Activated T-helper 1 cell treated with anti-CD3 and anti-CD28 coated beads, Interleukin-12 subunit alpha, Interleukin-12 subunit beta, Interleukin-2, Interleukin-4 antibody, amounts not matched to agents 30 ng/mL and 10 ng/mL and 1 ng/mL, durations not matched to agents 14 hours and 24 hours and 36 hours (primary cell): ENCODE measurements around the gene COMMD1. TPM values are rescaled to one million over a fixed set of nuclear protein-coding genes. Genes with fewer than 3 reads are reported as not detected.
"Not testable (repeated sequence)": the region's sequence is repeated elsewhere in the genome, so short reads cannot be mapped to it uniquely, and the experiment has no call there.

Source experiments
- DNase-seq: peaks from one replicate; pipeline ENCODE4 v3.0.0; 2021; ENCODE audit warnings: low spot score
- H3K27ac Mint-ChIP-seq: one replicate; pipeline ENCODE4 v1.8.0; 2021; ENCODE audit warnings: mild to moderate bottlenecking, mixed read lengths
- H3K27me3 Mint-ChIP-seq: one replicate; pipeline ENCODE4 v1.8.0; 2022; ENCODE audit warnings: mild to moderate bottlenecking, moderate library complexity, mixed read lengths; ENCODE audit not compliant: insufficient read depth
- H3K36me3 Mint-ChIP-seq: one replicate; pipeline ENCODE4 v1.8.0; 2021; ENCODE audit warnings: low read depth, mixed read lengths
- H3K4me1 Mint-ChIP-seq: one replicate; pipeline ENCODE4 v1.8.0; 2021; ENCODE audit warnings: low read depth, mixed read lengths
- H3K4me3 Mint-ChIP-seq: one replicate; pipeline ENCODE4 v1.8.0; 2021; ENCODE audit warnings: mild to moderate bottlenecking, moderate library complexity, mixed read lengths
- H3K9me3 Mint-ChIP-seq: one replicate; pipeline ENCODE4 v1.8.0; 2021; ENCODE audit warnings: mixed read lengths
- intact Hi-C: fragments of 100-400 bp; cut with micrococcal nuclease; formaldehyde crosslinking; loops from one replicate; pipeline ENCODE4 v1.15.1; 2024
- total RNA-seq: library from RNA; stranded (reverse); gene quantifications from 2 replicates; pipeline ENCODE4 v1.2.3, GENCODE V29; 2022

Gene COMMD1
- total RNA-seq, 1 donor from 2014 or later, result 25.4 TPM

DNA sequence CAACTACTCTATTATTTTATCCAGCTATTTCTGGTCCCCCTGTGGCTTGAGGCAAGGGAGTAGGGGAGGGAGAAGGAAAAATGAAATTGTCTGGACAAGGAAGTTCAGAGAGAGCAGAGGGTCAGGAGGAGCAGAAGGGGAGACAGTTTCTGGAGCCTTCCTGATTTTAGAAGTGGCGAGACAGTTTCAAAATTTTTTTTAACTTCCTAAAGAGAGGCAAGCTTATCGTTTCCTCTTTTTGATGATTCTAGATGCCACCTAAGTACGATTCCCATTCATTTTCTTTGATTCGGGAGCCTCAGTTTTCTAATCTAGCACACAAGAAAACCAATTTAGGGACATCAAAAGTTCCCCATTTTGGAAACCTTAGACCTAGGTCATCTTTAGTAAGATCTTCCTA is 193.6 kb downstream of the COMMD1 start:
- no peaks in the 10 kb centered on the region for H3K27me3 Mint-ChIP-seq
- H3K4me3 Mint-ChIP-seq, result no peak overlapping the region
- H3K36me3 Mint-ChIP-seq, result no peaks in the 10 kb centered on the region
- H3K4me1 Mint-ChIP-seq, result no peaks in the 10 kb centered on the region
- intact Hi-C loops, result no loop called here
- no peak overlapping the region for H3K27ac Mint-ChIP-seq
- no peak for DNase-seq
- no peaks in the 10 kb centered on the region for H3K9me3 Mint-ChIP-seq

DNA sequence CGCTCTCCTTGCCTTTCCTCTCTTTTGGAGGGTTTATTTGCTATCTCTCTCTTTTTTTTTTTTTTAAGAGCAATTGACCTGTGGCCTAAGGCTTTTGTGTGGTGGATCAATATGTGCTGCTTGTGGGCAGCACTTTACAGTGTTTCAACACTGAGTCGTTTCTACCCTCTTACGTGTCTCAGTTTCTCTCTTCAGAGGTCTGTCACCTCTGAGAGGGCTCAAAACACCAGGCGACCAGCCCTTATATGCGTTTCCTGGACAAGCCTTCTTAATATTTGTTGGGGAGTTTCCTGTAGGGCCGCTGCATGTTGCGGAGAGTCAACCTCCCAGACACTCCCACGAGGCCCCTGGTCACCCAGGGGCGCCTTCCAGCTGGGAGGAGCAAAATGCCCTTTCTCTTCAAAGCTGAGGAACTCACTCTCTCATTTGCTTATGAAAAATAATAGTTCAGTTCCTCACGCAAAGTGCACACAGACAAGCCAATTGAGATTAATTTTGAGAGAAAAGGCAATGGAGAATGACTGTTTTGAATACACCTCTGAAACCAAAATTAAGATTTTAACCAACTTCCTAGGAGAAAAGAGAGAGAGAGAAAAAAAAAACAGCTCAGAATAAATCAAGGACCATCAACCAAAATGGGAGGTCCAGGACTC is 194.2 kb downstream of the COMMD1 start:
- H3K9me3 Mint-ChIP-seq, result no peaks in the 10 kb centered on the region
- H3K4me1 Mint-ChIP-seq, result no peaks in the 10 kb centered on the region
- intact Hi-C loops, result no loop called here
- no peak overlapping the region for H3K27ac Mint-ChIP-seq
- no peak for DNase-seq
- no peaks in the 10 kb centered on the region for H3K36me3 Mint-ChIP-seq
- H3K27me3 Mint-ChIP-seq, result no peaks in the 10 kb centered on the region
- no peak overlapping the region for H3K4me3 Mint-ChIP-seq

DNA sequence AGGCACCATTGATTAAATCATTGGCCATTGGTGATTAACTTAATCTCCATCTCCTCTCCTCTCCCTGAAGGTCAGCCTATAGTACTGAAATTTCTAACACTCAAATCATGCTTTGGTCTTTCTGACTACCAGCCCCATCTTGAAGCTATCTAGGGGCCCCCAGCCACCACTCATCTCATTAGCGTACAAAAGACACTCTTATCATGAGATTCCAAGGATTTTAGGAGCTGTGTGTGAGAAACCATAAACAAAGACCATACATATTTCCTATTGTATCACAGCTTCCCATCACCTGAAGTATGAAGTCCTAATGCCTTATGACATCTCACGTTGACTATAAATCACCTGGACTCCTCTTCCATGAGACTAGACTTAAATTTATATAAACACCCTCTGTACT is 196.4 kb downstream of the COMMD1 start:
- intact Hi-C loops, result no loop called here
- no peaks in the 10 kb centered on the region for H3K27me3 Mint-ChIP-seq
- no peaks in the 10 kb centered on the region for H3K4me1 Mint-ChIP-seq
- H3K36me3 Mint-ChIP-seq, result no peaks in the 10 kb centered on the region
- no peak overlapping the region for H3K4me3 Mint-ChIP-seq
- no peaks in the 10 kb centered on the region for H3K9me3 Mint-ChIP-seq
- no peak overlapping the region for H3K27ac Mint-ChIP-seq
- DNase-seq, result no peak

- no peaks in the 10 kb centered on the region for H3K9me3 Mint-ChIP-seq
- no peak for DNase-seq
- no peaks in the 10 kb centered on the region for H3K4me1 Mint-ChIP-seq
- no peaks in the 10 kb centered on the region for H3K36me3 Mint-ChIP-seq
- H3K4me3 Mint-ChIP-seq, result no peak overlapping the region
- H3K27ac Mint-ChIP-seq, result no peak overlapping the region
- intact Hi-C loops, result no loop called here
- H3K27me3 Mint-ChIP-seq, result no peaks in the 10 kb centered on the region
These were observed 197.0 kb downstream of the COMMD1 start for GRCh38 chr2:62102402-62102920.

GRCh38 chr2:62109554-62109953 is 204.1 kb downstream of the COMMD1 start:
- Mint-ChIP-seq H3K27ac (no peak overlapping the region), H3K9me3 (no peaks in the 10 kb centered on the region)

DNA sequence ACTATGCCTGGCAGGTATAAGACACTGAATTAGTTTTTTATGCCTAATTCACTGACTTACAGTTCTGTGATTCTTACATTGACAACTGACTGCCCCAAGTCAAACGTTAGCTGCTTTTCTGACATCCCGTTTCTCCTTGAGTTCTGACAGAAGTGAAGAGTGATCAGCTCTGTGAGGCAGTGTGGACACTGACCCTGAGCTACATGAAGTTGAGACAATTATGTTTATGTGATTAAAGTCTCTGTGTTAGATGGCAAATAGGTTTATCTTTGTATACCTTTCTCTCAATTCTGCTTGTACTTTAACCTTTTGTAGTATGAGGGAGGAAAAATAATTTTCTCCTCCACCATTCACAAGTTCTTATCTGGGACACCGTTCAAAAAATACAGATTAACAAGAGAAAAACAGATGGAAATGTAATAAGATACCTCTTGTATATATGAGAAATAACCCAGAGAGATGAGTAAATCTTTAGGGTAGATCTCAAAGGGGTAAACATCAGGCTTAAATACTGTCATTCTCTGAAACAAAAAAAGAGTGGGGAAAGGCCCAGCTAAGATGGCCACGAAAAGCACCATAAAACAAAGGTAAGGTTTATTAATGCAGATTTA is 205.0 kb downstream of the COMMD1 start:
- Mint-ChIP-seq H3K9me3 (no peaks in the 10 kb centered on the region), H3K27me3 (no peaks in the 10 kb centered on the region), H3K36me3 (no peaks in the 10 kb centered on the region), H3K27ac (no peak overlapping the region), H3K4me1 (no peaks in the 10 kb centered on the region), H3K4me3 (no peak overlapping the region)
- intact Hi-C loops, result no loop called here
- DNase-seq, result no peak

More at GRCh38 chr2:62109554-62109953, 204.1 kb downstream of the COMMD1 start:
- intact Hi-C loops, result no loop called here
- H3K4me3 Mint-ChIP-seq, result no peak overlapping the region
- no peaks in the 10 kb centered on the region for H3K27me3 Mint-ChIP-seq
- no peaks in the 10 kb centered on the region for H3K36me3 Mint-ChIP-seq
- DNase-seq, result no peak
- no peaks in the 10 kb centered on the region for H3K4me1 Mint-ChIP-seq

DNA sequence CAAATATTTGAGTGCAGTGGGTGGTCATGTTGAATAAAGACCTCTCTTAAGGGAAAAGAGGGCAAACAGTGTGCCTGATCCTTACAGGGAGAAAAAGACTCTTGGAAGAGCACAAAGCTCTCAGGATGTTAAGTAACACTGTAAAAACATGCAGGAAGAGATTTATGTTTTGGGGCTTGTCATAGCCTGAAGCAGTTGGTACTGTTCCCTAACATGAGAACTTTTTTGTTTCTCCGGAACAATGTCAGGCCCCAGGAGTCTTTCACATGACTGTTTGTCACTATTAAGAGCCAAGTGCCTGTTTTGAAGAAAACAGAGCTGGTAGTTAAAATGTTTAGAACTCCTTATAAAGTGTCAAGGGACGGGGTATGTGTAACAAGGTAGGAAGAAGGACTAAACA is 206.7 kb downstream of the COMMD1 start:
- H3K27me3 Mint-ChIP-seq, result no peaks in the 10 kb centered on the region
- no peaks in the 10 kb centered on the region for H3K4me1 Mint-ChIP-seq
- H3K27ac Mint-ChIP-seq, result no peak overlapping the region
- intact Hi-C loops, result no loop called here
- no peak overlapping the region for H3K4me3 Mint-ChIP-seq
- H3K36me3 Mint-ChIP-seq, result no peaks in the 10 kb centered on the region
- no peak for DNase-seq
- no peaks in the 10 kb centered on the region for H3K9me3 Mint-ChIP-seq

DNA sequence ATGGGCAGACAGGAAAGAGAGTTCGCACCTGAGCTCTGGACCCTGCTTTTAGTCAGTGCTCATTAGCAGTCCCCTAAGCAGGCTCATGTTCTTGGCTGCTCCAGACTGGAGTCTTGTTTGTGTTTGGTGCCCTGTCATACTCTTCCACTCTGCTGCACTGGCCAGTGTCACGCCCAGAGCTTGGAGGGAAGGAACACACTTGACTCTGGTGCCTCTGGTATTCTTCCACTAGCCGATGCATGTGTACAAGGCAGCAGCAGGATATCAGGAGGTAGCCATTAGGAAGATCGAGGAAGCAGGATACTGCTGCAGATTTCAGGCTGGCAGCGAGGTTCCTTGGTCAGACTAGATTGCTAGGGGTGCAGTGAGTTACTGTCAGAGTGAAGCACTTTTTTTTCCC is 209.1 kb downstream of the COMMD1 start:
- no peak overlapping the region for H3K27ac Mint-ChIP-seq

GRCh38 chr2:62116983-62117382 is 211.5 kb downstream of the COMMD1 start:
- Mint-ChIP-seq H3K27me3 (peaks cover 1% of the 10 kb centered on the region), H3K27ac (no peak overlapping the region), H3K4me3 (no peak overlapping the region), H3K36me3 (no peaks in the 10 kb centered on the region), H3K9me3 (no peaks in the 10 kb centered on the region), H3K4me1 (no peaks in the 10 kb centered on the region)
- DNase-seq, result no peak
- intact Hi-C loops, result no loop called here

More for the DNA sequence above, 209.1 kb downstream of the COMMD1 start:
- no peak for DNase-seq
- H3K4me3 Mint-ChIP-seq, result no peak overlapping the region
- no peaks in the 10 kb centered on the region for H3K36me3 Mint-ChIP-seq
- H3K27me3 Mint-ChIP-seq, result peaks cover 1% of the 10 kb centered on the region
- H3K9me3 Mint-ChIP-seq, result no peaks in the 10 kb centered on the region
- H3K4me1 Mint-ChIP-seq, result no peaks in the 10 kb centered on the region
- intact Hi-C loops, result no loop called here

- DNase-seq, result no peak
- Mint-ChIP-seq H3K27me3 (peaks cover 1% of the 10 kb centered on the region), H3K36me3 (no peaks in the 10 kb centered on the region), H3K9me3 (no peaks in the 10 kb centered on the region), H3K4me1 (no peaks in the 10 kb centered on the region), H3K27ac (no peak overlapping the region), H3K4me3 (no peak overlapping the region)
- intact Hi-C loops, result no loop called here
These were observed 212.7 kb downstream of the COMMD1 start for GRCh38 chr2:62118160-62118559.

DNA sequence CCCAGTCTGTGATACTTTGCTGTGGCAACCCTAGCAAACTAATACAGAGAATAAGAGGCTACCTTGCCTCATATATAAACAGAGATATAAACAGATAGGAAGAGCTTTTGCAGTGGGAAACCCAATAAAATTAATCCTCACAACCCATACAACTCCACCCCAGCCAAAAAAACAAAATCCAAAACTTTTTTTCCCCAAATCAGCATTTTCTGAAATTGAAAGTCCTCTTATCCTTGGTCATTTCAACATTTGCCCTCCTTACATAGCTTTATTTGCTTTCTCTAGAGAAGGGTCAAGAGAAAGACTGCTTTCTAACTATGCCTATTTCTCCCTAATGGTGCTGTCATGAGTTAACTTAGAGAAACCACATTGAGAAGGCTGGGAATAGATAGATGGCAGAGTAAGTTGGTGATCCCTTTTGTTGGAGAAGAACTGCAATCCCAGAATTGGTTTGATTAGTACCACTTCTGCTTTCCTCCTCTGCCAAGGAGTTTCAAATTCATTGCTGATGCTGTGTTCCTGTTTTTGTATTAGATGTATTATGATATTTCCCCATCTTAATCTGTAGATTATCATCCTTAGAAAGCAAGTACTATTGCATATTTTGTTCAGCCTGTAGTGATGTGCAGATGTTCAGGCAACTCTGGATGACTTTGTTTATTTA is 214.0 kb downstream of the COMMD1 start:
- Mint-ChIP-seq H3K36me3 (no peaks in the 10 kb centered on the region), H3K4me3 (no peak overlapping the region)
- DNase-seq, result no peak

GRCh38 chr2:62126239-62126638 is 220.8 kb downstream of the COMMD1 start:
- intact Hi-C loops, H3K27me3 Mint-ChIP-seq, H3K36me3 Mint-ChIP-seq, H3K4me3 Mint-ChIP-seq, H3K9me3 Mint-ChIP-seq, H3K27ac Mint-ChIP-seq, DNase-seq, H3K4me1 Mint-ChIP-seq: not testable (repeated sequence)

More for the DNA sequence above, 214.0 kb downstream of the COMMD1 start:
- Mint-ChIP-seq H3K27me3 (peaks cover 1% of the 10 kb centered on the region), H3K9me3 (no peaks in the 10 kb centered on the region), H3K4me1 (no peaks in the 10 kb centered on the region), H3K27ac (no peak overlapping the region)
- intact Hi-C loops, result no loop called here

DNA sequence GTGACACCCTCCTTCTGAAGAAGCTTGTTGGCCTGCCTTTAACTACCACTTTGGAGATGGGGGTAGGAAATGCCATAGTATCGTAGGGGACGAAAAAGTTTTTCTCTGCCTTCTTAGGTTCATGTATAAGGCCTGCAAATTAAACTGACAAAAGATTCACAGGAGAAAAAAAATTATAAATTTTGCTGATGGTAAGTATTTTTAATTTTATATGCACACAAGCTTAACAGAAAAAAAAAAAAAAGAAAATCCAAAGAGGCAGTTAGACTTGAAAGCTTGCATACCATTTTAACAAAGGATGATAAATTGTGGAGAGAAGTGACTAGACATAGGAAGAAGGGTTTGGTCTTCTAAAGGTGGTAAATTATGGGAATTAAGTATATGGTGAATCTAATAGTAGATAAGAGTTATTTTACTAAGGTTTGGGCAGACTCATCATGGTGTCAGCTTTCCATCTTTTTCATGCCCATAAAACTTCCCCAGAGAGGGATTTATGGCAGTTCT is 227.9 kb downstream of the COMMD1 start:
- Mint-ChIP-seq H3K4me1 (no peaks in the 10 kb centered on the region), H3K9me3 (no peaks in the 10 kb centered on the region), H3K36me3 (peaks cover 2% of the 10 kb centered on the region), H3K27me3 (no peaks in the 10 kb centered on the region), H3K27ac (no peak overlapping the region), H3K4me3 (no peak overlapping the region)
- intact Hi-C loops, result no loop called here
- DNase-seq, result no peak
